K562 (cell line): Measurements from ENCODE around the gene EGF. TPM values are rescaled to one million over a fixed set of nuclear protein-coding genes. Genes with fewer than 3 reads are reported as not detected.

Experiments
- ATAC-seq: fragments of 200-7000 bp; cut with Tn5 transposase; 3 replicates; pipeline ENCODE4 v1.9.1; 2020; ENCODE audit warnings: moderate library complexity
- BruUV-seq: library from RNA; stranded (reverse); fragments of 400-500 nt; replicated peaks from 2 replicates; lab custom pipeline; 2021; lab: Mats Ljungman, UMichigan
- CTCF ChIA-PET: fragments of 300-600 bp; formaldehyde crosslinking; extraction: SDS; loops from one replicate; lab custom pipeline; 2021; ENCODE audit warnings: low intra/inter-chr PET ratio; lab: Yijun Ruan, JAX
- POLR2A ChIA-PET: fragments of 300-600, 350-650 bp; sonication (Branson Sonifier 250); formaldehyde crosslinking; extraction: SDS; loops from one replicate; lab custom pipeline; 2021; ENCODE audit warnings: antibody characterized with exemption, inconsistent platforms; lab: Yijun Ruan, JAX
- DNase-seq, 4 experiments: peaks; one replicate each; pipeline versions ENCODE4 v3.0.0 to v3.0.0-alpha.2; 2011 to 2018; ENCODE audit warnings: low spot score in 3 of 4, mixed read lengths in 3 of 4; ENCODE audit errors: extremely low read depth in 1 of 4
- FAIRE-seq: peaks from 2 replicates; lab custom pipeline; 2011; peaks lifted over from hg19 to GRCh38; lab: Jason Lieb, UNC
- H2AFZ ChIP-seq: 2 replicates; pipeline ENCODE4 v1.6.0; 2011; ENCODE audit warnings: low read depth, low read length, control low read depth, inconsistent platforms
- H3K27ac ChIP-seq: fragments of 200-600 bp; 3 replicates; pipeline ENCODE4 v1.8.0; 2011; ENCODE audit warnings: low read depth, mild to moderate bottlenecking, control low read depth, inconsistent platforms, low read length, moderate library complexity, mixed read lengths; ENCODE audit errors: extremely low read depth
- H3K27me3 ChIP-seq, 2 experiments: fragments of 300-600 bp in 1 of 2; 2 replicates in 1 of 2; 3 replicates in 1 of 2; pipeline versions ENCODE4 v1.6.0 to v1.8.0; 2011; ENCODE audit warnings: inconsistent platforms in 2 of 2, low read length in 2 of 2, mild to moderate bottlenecking in 1 of 2, mixed read lengths in 1 of 2, moderate library complexity in 1 of 2; ENCODE audit not compliant: control insufficient read depth in 2 of 2, insufficient read depth in 2 of 2
- H3K36me3 ChIP-seq: fragments of 300-600 bp; 3 replicates; pipeline ENCODE4 v1.8.0; 2011; ENCODE audit warnings: mild to moderate bottlenecking, low read length, inconsistent platforms; ENCODE audit not compliant: control insufficient read depth, insufficient read depth
- H3K4me1 ChIP-seq, 2 experiments: fragments of 200-600 bp in 1 of 2; replicated peaks in 1 of 2; 2 replicates in 1 of 2; 3 replicates in 1 of 2; pipeline versions ENCODE4 v1.5.1 to v1.8.0; 2011; ENCODE audit warnings: inconsistent platforms in 2 of 2, low read length in 2 of 2, mild to moderate bottlenecking in 1 of 2, mixed read lengths in 1 of 2, moderate library complexity in 1 of 2; ENCODE audit not compliant: control insufficient read depth in 2 of 2, insufficient read depth in 2 of 2
- H3K4me2 ChIP-seq: 2 replicates; pipeline ENCODE4 v1.6.1; 2011; ENCODE audit warnings: low read length, control low read depth, inconsistent platforms, mixed read lengths; ENCODE audit not compliant: insufficient read depth
- H3K4me3 ChIP-seq: fragments of 200-600 bp; sonication (generic), shearing (Covaris generic); 2 replicates; pipeline ENCODE4 v1.5.1; 2016; ENCODE audit warnings: control low read depth, inconsistent platforms
- H3K79me2 ChIP-seq: fragments of 200-600 bp; 3 replicates; pipeline ENCODE4 v1.8.0; 2011; ENCODE audit warnings: low read length, inconsistent platforms; ENCODE audit not compliant: control insufficient read depth, insufficient read depth
- H3K9ac ChIP-seq, 2 experiments: 2 replicates each; pipeline versions ENCODE4 v1.6.0 to v1.6.1; 2011; ENCODE audit warnings: low read depth in 2 of 2, low read length in 2 of 2, control low read depth in 1 of 2, inconsistent platforms in 1 of 2, mild to moderate bottlenecking in 1 of 2, mixed read lengths in 1 of 2; ENCODE audit not compliant: insufficient read depth in 1 of 2
- H3K9me1 ChIP-seq: one replicate; pipeline ENCODE4 v1.6.0; 2011; ENCODE audit warnings: inconsistent platforms, mild to moderate bottlenecking, low read length, moderate library complexity; ENCODE audit not compliant: control insufficient read depth, insufficient read depth
- H3K9me3 ChIP-seq: replicated peaks from 2 replicates; pipeline ENCODE4 v1.5.1; 2011; ENCODE audit warnings: low read depth, low read length, inconsistent platforms; ENCODE audit not compliant: control insufficient read depth, insufficient read depth
- H4K20me1 ChIP-seq: replicated peaks from 2 replicates; pipeline ENCODE4 v1.6.1; 2011; ENCODE audit warnings: low read length, inconsistent platforms, mixed read lengths; ENCODE audit not compliant: control insufficient read depth, insufficient read depth
- BRCA1 ChIP-seq, 2 experiments: fragments of 450-650 bp in 1 of 2; sonication (generic) in 1 of 2; formaldehyde crosslinking in 1 of 2; IDR thresholded peaks; 2 replicates each; pipeline versions ENCODE4 v1.5.0 to v1.6.1; 2017 to 2020; ENCODE audit warnings: mild to moderate bottlenecking in 1 of 2, missing genetic modification reagents in 1 of 2
- CREBBP ChIP-seq: IDR thresholded peaks from one replicate; pipeline ENCODE4 v1.6.1; 2012; ENCODE audit warnings: low read depth, mild to moderate bottlenecking, control low read depth, inconsistent platforms, low read length
- ILF3 ChIP-seq: fragments of 450-650 bp; IDR thresholded peaks from 2 replicates; pipeline ENCODE4 v1.6.1; 2018; ENCODE audit warnings: antibody characterized with exemption, mild to moderate bottlenecking, moderate library complexity, borderline replicate concordance
- LARP7 ChIP-seq: fragments of 450-650 bp; IDR thresholded peaks from 2 replicates; pipeline ENCODE4 v1.6.1; 2016
- MTA3 ChIP-seq: fragments of 450-650 bp; formaldehyde crosslinking; IDR thresholded peaks from 2 replicates; pipeline ENCODE4 v1.6.1; 2017; ENCODE audit warnings: mild to moderate bottlenecking, borderline replicate concordance
- PHF8 ChIP-seq: fragments of 200-600 bp; sonication (generic); IDR thresholded peaks from 2 replicates; pipeline ENCODE4 v1.6.1; 2012; ENCODE audit warnings: mixed run types, mild to moderate bottlenecking, inconsistent platforms, low read length, moderate library complexity, borderline replicate concordance
- SOX6 ChIP-seq: fragments of 450-650 bp; IDR thresholded peaks from 2 replicates; pipeline ENCODE4 v1.6.1; 2014; ENCODE audit warnings: mild to moderate bottlenecking
- ZNF586 ChIP-seq: fragments of 450-650 bp; formaldehyde crosslinking; conservative IDR thresholded peaks from 2 replicates; pipeline ENCODE4 v1.4.0; 2020; ENCODE audit warnings: mild to moderate bottlenecking, moderate library complexity
- ZNF699 ChIP-seq: fragments of 250-450 bp; sonication (Bioruptor Pico); IDR thresholded peaks from 2 replicates; pipeline ENCODE4 v1.8.0; 2021; ENCODE audit warnings: mild to moderate bottlenecking, moderate library complexity; ENCODE audit not compliant: insufficient replicate concordance
- ZNF79 ChIP-seq: fragments of 250-450 bp; sonication (Bioruptor Pico); IDR thresholded peaks from 2 replicates; pipeline ENCODE4 v1.4.0; 2020; ENCODE audit warnings: low read depth, mild to moderate bottlenecking, moderate library complexity
- WGBS: fragments of 100-300 bp; shearing (Covaris generic); methylation state at CpG from one replicate; pipeline ENCODE4 v1.1.6; 2016; ENCODE audit warnings: low coverage, mixed read lengths; ENCODE audit not compliant: insufficient coverage; ENCODE audit errors: missing lambda C conversion rate; 5-methylcytosine and 5-hydroxymethylcytosine counted together
- in situ Hi-C: fragments of 300-500 bp; cut with MboI; formaldehyde crosslinking; loops from 4 replicates; pipeline ENCODE4 v1.15.0; 2018; ENCODE audit warnings: inconsistent platforms, mixed read lengths
- intact Hi-C: fragments of 100-400 bp; cut with micrococcal nuclease; formaldehyde crosslinking; loops from 2 replicates; pipeline ENCODE4 v1.14.2; 2022
- polyA plus RNA-seq, 8 experiments: library from polyadenylated mRNA; depleted of rRNA in 4 of 8; stranded (reverse) in 5 of 8; unstranded in 3 of 8; fragments of >200 nt; fragmentation: Nextera tagmentation in 2 of 8; fragmentation: Illumina TruSeq in 1 of 8; extraction: Ambion mirVana in 2 of 8; extraction: Trizol in 1 of 8; gene quantifications; 2 replicates each; pipeline versions ENCODE4 v1.2.1 to v1.2.3, GENCODE V29; 2011 to 2014; ENCODE audit warnings: inconsistent platforms in 1 of 8, missing spikeins in 1 of 8
- total RNA-seq, 7 experiments: library from RNA; depleted of rRNA in 6 of 7; stranded (reverse); fragments of >200 nt in 6 of 7; fragmentation: Illumina TruSeq in 2 of 7; extraction: Trizol in 2 of 7; gene quantifications; 2 replicates each; pipeline versions ENCODE4 v1.2.1 to v1.2.3, GENCODE V29; 2011 to 2021; ENCODE audit warnings: low replicate concordance in 1 of 7
- TF ChIP-seq, protein P1 (sequence below): sonication (generic); formaldehyde crosslinking; IDR thresholded peaks from 2 replicates; pipeline ENCODE4 v1.8.0; 2022; ENCODE audit warnings: mild to moderate bottlenecking, missing genetic modification reagents
- TF ChIP-seq, protein P2 (sequence below): sonication (generic); formaldehyde crosslinking; IDR thresholded peaks from 2 replicates; pipeline ENCODE4 v1.8.1; 2023; ENCODE audit warnings: mild to moderate bottlenecking, missing genetic modification reagents
- TF ChIP-seq, protein P3 (sequence below): fragments of 450-650 bp; IDR thresholded peaks from 2 replicates; pipeline ENCODE4 v1.7.1; 2018; ENCODE audit warnings: mild to moderate bottlenecking, low read depth; ENCODE audit not compliant: partially characterized antibody
- TF ChIP-seq, protein P4 (sequence below), 2 experiments: IDR thresholded peaks; 2 replicates each; pipeline ENCODE4 v1.6.1; 2012; ENCODE audit warnings: improper control_type of control experiment in 2 of 2, low read depth in 2 of 2, low read length in 2 of 2, borderline replicate concordance in 1 of 2

Gene EGF
- total and polyA plus RNA-seq, 9 of the 15 experiments (the other 6 are each of a cell fraction or from before 2014, with no cell fraction given) = 0.32 to 3.1 (median 1.3) TPM

DNA sequence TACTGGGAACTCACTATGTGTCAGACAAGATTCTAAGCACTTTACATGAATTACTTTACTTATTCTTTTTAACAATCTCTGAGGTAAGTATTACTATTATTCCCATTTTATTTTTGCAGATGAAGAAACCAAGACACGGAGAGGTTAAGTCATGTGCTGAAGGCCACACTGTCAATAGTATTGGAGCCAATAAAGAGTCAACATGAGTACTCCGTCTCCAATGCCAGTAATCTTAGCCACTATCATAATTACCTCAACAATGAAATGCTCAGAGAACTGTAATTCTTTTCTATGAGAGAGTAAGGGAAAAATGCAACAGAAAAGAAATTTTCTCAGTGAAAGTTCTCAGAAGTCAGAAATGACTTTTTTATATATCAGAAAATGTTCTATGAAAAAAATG lies 12.7 kb downstream of the EGF start:
- ChIA-PET POLR2A (interaction anchor here (2.6 kb wide), 1 partner anchor 12 kb away, joined by 10 read pairs; the partner anchor contains the start of gene EGF), CTCF (interaction anchor here (0.6 kb wide), 1 partner anchor 228 kb away, joined by 3 read pairs; no protein-coding TSS in a partner anchor)
- Histone ChIP-seq H3K79me2 (no peaks in the 10 kb centered on the region), H4K20me1 (no peaks in the 10 kb centered on the region), H3K36me3 (no peaks in the 10 kb centered on the region), H3K4me3 (no peak overlapping the region), H3K27me3 (no peaks in the 10 kb centered on the region), H3K4me1 (no peaks in the 10 kb centered on the region), H3K4me2 (no peak overlapping the region), H3K9ac (no peak overlapping the region), H3K9me1 (no peaks in the 10 kb centered on the region), H2AFZ (no peak overlapping the region), H3K27ac (no peak overlapping the region), H3K9me3 (no peaks in the 10 kb centered on the region)
- TF ChIP-seq ZNF586 (CRISPR knock-in tag) (no peak), MTA3 (no peak), LARP7 (no peak), CREBBP (no peak), BRCA1 (IDR thresholded peaks at IDR 0.05) (no peak), BRCA1 (CRISPR knock-in tag; IDR thresholded peaks at IDR 0.05) (no peak), ZNF699 (CRISPR knock-in tag) (no peak), PHF8 (no peak), SOX6 (no peak), ILF3 (no peak), ZNF79 (CRISPR knock-in tag) (no peak)
- TF ChIP-seq, protein P1, sequence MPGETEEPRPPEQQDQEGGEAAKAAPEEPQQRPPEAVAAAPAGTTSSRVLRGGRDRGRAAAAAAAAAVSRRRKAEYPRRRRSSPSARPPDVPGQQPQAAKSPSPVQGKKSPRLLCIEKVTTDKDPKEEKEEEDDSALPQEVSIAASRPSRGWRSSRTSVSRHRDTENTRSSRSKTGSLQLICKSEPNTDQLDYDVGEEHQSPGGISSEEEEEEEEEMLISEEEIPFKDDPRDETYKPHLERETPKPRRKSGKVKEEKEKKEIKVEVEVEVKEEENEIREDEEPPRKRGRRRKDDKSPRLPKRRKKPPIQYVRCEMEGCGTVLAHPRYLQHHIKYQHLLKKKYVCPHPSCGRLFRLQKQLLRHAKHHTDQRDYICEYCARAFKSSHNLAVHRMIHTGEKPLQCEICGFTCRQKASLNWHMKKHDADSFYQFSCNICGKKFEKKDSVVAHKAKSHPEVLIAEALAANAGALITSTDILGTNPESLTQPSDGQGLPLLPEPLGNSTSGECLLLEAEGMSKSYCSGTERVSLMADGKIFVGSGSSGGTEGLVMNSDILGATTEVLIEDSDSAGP (CRISPR knock-in tag) = no peak
- TF ChIP-seq, protein P2, sequence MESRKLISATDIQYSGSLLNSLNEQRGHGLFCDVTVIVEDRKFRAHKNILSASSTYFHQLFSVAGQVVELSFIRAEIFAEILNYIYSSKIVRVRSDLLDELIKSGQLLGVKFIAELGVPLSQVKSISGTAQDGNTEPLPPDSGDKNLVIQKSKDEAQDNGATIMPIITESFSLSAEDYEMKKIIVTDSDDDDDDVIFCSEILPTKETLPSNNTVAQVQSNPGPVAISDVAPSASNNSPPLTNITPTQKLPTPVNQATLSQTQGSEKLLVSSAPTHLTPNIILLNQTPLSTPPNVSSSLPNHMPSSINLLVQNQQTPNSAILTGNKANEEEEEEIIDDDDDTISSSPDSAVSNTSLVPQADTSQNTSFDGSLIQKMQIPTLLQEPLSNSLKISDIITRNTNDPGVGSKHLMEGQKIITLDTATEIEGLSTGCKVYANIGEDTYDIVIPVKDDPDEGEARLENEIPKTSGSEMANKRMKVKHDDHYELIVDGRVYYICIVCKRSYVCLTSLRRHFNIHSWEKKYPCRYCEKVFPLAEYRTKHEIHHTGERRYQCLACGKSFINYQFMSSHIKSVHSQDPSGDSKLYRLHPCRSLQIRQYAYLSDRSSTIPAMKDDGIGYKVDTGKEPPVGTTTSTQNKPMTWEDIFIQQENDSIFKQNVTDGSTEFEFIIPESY = no peak
- TF ChIP-seq, protein P3, sequence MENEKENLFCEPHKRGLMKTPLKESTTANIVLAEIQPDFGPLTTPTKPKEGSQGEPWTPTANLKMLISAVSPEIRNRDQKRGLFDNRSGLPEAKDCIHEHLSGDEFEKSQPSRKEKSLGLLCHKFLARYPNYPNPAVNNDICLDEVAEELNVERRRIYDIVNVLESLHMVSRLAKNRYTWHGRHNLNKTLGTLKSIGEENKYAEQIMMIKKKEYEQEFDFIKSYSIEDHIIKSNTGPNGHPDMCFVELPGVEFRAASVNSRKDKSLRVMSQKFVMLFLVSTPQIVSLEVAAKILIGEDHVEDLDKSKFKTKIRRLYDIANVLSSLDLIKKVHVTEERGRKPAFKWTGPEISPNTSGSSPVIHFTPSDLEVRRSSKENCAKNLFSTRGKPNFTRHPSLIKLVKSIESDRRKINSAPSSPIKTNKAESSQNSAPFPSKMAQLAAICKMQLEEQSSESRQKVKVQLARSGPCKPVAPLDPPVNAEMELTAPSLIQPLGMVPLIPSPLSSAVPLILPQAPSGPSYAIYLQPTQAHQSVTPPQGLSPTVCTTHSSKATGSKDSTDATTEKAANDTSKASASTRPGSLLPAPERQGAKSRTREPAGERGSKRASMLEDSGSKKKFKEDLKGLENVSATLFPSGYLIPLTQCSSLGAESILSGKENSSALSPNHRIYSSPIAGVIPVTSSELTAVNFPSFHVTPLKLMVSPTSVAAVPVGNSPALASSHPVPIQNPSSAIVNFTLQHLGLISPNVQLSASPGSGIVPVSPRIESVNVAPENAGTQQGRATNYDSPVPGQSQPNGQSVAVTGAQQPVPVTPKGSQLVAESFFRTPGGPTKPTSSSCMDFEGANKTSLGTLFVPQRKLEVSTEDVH = no peak
- TF ChIP-seq, protein P4, sequence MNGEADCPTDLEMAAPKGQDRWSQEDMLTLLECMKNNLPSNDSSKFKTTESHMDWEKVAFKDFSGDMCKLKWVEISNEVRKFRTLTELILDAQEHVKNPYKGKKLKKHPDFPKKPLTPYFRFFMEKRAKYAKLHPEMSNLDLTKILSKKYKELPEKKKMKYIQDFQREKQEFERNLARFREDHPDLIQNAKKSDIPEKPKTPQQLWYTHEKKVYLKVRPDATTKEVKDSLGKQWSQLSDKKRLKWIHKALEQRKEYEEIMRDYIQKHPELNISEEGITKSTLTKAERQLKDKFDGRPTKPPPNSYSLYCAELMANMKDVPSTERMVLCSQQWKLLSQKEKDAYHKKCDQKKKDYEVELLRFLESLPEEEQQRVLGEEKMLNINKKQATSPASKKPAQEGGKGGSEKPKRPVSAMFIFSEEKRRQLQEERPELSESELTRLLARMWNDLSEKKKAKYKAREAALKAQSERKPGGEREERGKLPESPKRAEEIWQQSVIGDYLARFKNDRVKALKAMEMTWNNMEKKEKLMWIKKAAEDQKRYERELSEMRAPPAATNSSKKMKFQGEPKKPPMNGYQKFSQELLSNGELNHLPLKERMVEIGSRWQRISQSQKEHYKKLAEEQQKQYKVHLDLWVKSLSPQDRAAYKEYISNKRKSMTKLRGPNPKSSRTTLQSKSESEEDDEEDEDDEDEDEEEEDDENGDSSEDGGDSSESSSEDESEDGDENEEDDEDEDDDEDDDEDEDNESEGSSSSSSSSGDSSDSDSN (IDR thresholded peaks at IDR 0.05; ENCODE audit: borderline replicate concordance in 1 of 2, low read depth in 2 of 2, low read length in 2 of 2) = no peak
- BruUV-seq = no TSS peak
- no peak for ATAC-seq
- no peak for DNase-seq
- in situ Hi-C loops (no loop called here), intact Hi-C loops (no loop called here)
- WGBS = 17% methylated on average over 2 of the region's 2 CpGs
- FAIRE-seq = no peak
